Renal pelvis (tissue), 4 donors: Measurements from ENCODE around the gene ATP8A1. TPM values are rescaled to one million over a fixed set of nuclear protein-coding genes. Genes with fewer than 3 reads are reported as not detected.
"Not testable (repeated sequence)": the region's sequence is repeated elsewhere in the genome, so short reads cannot be mapped to it uniquely, and the experiment has no call there.

ENCODE experiments used
- DNase-seq: peaks from one replicate; pipeline ENCODE4 v3.0.0-alpha.2; 2013
- polyA plus RNA-seq, 3 donors: library from polyadenylated mRNA; unstranded; fragments of 120-200 nt; gene quantifications; one replicate each; pipeline ENCODE4 v1.2.1, GENCODE V29; 2013; ENCODE audit not compliant: insufficient read length in 3 of 3

The ATP8A1 gene
- polyA plus RNA-seq, 3 donors: 24.7 to 31.7 (median 31.1) TPM

DNA sequence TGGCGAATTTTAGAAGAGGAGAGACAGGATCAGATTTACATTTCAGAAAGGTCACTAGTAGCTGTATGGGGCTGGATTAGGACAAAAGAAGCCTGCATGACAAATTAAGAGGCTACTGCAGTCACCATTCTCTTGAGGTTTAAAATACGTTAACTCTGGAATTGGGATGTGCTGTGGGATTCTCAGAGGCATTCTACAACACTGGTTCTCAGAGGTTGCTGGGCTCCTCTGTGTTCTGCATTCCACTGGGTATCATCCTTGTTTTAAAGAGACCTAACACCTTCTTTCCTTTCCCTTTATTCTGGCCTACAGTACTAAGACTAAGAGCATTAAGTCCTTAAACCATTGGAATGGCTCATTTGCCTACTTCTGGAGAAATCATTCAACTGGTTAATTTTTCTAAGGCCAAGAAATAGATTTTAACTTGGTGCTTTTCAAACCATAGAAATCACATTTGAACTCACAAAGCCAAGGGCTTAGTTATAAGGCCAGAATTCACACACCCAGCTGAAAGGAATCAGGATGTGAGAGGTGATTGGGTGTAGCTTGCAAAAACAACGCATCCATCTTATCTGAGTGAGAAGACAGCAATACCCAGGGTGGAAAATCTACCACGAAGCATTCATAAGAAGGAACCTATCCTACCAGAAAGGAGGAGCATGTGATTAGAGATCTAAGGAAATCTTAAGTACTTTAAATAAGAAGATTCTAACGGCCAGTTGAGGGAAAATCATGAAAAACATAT is 143.0 kb downstream of the ATP8A1 start:
- DNase-seq: no peak

DNA sequence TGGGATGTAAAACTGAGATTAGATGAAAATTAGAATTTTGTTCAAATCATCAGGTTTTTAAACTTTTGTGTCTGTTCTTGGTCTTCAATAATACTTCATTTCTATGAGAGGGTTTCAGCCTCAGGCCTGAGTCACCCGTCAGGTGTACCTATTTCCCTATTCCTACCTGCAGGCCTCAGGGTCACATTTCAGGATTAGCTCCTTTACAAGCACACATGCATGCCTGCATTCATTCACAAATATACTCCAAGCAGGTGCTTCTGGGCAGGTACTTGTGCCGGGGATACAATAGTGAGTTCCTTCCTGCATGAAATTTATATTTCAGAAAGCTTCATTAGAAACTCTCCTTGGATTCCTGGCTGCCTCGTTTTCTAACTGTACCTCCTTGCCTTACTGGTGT is 144.7 kb downstream of the ATP8A1 start:
- DNase-seq: no peak

DNA sequence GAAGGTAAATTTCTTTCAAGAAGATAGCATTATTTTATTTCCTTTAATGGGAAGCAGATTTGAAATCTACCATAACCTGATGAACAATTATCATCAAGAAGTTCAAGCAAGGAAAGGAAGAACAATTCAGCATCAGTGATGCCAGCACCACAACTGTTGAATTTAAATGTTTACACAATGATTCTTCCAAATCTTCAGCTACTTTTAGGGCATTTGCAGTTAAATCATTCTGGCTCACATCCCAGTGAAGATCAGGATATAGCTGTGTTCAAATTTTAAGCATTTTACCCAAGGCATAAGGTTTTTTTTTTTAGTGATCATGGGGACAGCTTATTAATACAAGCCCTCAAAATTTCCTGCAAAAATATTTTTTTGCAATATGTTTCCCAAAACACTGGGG is 146.7 kb downstream of the ATP8A1 start:
- no peak for DNase-seq

- no peak for DNase-seq
Observed at GRCh38 chr4:42501624-42502401, 155.1 kb downstream of the ATP8A1 start.

DNA sequence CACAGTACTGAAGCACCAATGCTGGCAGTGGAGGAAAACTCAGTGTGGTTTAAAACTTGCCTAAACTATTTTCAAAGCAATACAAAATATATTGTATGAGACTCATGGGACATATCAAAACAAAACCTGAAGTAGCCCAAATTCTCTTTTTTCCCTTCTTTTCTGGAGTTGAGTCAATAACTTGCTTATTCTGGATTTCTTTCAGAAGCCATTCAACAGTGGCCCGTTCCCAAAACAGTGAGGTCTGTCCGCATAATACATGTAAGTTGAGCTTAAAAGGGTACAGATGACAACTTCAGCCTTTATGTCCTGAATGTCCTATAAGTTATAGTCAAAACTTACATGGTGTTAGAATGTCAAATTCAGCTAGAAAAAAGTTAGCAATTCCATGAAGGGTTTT is 158.9 kb downstream of the ATP8A1 start:
- no peak for DNase-seq

DNA sequence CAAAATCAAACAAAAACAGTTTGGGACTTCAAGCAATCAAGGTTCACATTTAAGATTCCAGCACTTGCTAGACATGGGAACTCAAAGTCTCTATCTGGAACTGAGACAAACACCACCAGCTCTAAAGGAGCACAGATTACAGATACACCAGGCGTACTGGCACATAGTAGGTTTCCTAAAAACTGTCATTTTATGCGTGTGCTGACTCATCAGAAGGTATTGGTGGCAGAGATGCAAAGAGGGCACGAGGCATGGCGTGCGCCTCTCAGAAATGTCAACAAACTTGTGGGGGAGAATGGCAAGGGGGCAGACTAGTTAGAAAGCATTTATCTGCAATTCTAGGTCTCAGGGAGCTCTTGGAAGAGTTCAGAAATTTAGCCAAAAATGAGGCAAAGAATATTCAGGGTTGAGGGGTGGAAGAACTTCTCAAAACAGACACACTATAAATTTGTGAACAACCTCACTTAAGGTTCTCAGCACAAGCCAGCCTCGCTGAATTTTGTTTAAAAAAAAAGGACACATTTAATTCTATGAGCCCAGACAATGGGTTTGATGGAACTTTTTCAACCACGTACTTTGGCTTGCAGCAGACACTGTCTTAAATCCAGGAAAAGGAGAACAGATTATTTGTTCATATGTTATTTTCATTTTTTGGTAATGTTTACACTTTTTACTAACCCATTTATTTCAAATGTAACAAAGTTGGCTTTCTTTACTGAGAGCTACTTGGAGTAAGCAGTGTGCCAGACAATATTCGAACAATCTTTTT is 159.6 kb downstream of the ATP8A1 start:
- no peak for DNase-seq

- no peak for DNase-seq
Observed at GRCh38 chr4:42492962-42493361, 163.9 kb downstream of the ATP8A1 start.

- DNase-seq: no peak
Observed at GRCh38 chr4:42490015-42490414, 166.9 kb downstream of the ATP8A1 start.

DNA sequence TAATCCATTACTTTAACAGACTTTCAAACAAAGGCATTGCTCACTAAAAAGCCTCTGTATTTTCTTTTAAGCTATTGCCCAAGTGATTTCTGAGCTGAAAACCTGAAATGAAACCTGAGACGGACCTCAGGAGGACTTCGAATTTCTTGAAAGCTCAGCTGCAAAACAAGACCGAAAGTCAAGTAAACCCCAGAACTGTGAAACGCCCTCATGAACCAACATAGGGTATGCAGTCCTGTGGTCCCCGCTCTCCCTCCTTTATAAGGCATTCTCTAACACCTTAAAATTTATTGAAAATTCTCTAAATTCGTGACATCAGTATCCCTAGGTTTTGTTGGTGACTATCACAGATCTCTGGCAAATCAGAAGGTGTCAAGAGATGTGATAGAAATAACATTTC is 167.8 kb downstream of the ATP8A1 start:
- no peak for DNase-seq

- no peak for DNase-seq
Observed at GRCh38 chr4:42488554-42488953, 168.4 kb downstream of the ATP8A1 start.

DNA sequence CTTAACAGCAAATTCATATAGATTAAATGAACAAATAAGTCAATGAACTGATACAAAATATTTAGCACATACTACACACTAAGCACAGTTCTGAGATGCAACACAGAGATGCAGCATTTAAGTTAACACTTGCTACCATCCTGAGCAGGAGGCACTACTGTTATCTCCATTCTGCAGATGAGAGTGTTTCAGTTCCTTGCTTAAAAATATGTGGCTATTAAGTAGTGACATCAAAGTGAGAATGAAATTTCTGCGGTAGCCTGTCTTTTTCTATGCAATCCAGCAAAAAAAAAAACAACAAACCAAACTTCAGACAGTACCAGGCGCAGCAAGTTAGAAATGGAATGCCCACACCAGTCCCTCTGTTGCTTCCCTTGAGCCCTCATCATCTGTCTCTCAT is 168.8 kb downstream of the ATP8A1 start:
- DNase-seq: no peak

DNA sequence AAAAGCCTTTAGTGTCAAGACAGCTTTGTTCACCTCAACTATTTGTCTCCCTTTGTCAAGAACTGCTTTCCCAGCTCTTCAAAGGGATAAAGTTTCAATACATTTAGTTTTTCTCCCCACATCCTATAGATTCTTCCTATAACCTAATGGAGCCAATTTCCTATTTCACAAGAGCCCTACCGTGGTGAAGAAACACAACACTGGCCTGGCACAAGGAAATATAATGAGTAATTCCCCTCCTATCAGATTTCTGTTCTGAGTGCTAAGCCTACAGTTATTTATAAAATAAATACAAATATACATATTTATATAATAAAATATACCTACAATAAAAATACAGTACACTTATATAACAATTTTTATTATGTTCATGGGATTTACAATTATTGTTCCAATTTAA is 169.7 kb downstream of the ATP8A1 start:
- no peak for DNase-seq

DNA sequence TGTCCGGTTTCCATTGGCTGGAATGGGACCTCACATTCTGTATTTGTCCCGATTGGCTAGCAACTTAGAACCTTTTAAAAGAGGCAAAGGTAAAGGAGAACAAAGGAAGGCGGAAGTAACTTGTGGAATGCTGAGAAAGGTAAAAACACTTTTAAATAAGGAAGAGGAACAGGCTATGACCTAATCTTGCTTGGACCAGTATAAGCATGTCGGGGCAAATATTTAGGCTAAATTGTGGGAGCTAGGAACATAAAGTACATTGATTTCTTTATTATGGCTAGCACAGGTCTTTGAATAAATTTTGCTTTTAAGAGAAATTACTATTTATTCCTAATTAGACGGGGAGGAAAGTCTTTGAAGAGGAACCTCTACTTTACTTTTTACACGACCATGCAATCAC is 170.7 kb downstream of the ATP8A1 start:
- not testable (repeated sequence) for DNase-seq

- no peak for DNase-seq
Observed at GRCh38 chr4:42484630-42485029, 172.3 kb downstream of the ATP8A1 start.

GRCh38 chr4:42483426-42484379 is 173.2 kb downstream of the ATP8A1 start:
- no peak for DNase-seq

- no peak for DNase-seq
Observed at GRCh38 chr4:42482516-42483327, 174.2 kb downstream of the ATP8A1 start.

DNA sequence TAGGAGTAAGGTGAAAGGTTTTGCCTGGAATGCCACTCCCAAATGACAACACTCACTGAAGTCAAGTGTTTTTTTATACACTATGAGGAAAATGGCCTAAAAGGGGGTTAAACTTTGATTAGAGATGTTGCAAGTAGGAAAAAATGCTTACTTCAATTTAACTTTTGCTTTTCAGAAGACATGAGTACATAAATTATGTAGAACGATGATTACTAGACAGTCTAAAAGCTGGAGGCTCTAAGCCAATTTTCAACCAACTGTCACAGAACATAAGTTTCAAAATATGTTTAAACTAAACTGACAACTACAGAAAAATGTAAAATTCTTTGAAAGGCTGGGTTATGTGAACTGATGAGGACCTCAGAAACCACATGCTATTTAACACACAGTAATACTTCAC is 176.2 kb downstream of the ATP8A1 start:
- DNase-seq: no peak

DNA sequence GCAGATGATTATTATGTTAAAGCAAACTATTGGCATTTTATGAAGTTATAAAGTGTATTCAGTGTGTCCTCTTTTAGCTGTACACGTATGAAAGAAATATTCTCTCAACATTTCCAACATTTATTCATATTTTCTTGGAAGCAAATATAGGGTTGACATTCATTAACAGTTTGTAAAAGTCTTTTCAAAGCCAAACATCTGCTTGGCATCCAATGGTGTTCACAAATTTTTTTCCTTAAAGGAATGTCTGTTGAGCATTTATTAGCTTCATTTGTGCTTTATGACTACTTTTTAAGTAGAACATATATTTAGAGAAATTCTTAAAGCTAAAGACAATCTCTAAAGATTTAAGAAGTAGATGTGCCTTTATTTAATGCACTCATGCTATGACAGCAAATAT is 176.6 kb downstream of the ATP8A1 start:
- DNase-seq: no peak

DNA sequence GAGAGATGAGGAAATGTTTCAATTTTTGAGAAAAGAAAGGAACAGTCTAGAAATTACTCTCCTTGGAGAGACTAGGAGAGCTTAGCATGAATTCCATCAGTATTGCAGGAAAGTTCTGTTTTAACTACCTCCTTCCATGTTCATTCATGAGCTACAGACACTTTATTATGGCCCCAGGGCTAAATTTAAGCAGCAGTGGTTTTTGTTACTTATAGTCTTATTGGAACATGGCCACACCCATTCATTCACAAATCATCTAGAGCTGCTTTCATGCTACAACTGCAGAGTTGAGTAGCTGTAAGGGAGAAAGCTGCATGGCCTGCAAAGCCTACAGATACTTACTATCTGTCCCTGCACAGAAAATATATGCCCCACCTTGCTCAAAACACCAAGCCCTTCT is 178.0 kb downstream of the ATP8A1 start:
- DNase-seq: no peak

DNA sequence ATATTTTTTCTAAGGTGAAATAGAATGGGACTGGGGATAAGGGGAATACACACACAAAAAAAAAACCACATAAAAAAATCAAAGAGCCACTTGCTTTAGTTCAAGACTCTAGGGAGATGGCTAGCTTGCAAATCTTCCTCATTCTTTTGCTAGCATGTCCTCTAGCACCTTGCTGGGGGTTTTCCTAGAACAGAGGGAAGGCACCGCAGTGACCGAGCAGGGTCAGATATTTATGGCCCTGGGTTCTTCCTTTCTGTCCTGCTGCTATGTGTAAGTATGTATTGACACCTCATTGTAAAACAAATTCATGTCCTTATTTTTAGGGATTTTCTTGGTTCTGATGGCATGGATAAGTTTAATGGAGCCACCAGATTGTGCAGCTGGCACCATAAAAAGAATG is 178.4 kb downstream of the ATP8A1 start:
- no peak for DNase-seq

GRCh38 chr4:42474406-42474805 is 182.5 kb downstream of the ATP8A1 start:
- no peak for DNase-seq
